Hypothalamus (tissue), 51 donors: ENCODE measurements around the gene AFM.
"Not testable (repeated sequence)": the region's sequence is repeated elsewhere in the genome, so short reads cannot be mapped to it uniquely, and the experiment has no call there.

ENCODE experiments used
- DNase-seq, 51 donors: peaks; one replicate each; lab custom pipeline; 2025; lab: John Stamatoyannopoulos, UW

AFM gene

DNA sequence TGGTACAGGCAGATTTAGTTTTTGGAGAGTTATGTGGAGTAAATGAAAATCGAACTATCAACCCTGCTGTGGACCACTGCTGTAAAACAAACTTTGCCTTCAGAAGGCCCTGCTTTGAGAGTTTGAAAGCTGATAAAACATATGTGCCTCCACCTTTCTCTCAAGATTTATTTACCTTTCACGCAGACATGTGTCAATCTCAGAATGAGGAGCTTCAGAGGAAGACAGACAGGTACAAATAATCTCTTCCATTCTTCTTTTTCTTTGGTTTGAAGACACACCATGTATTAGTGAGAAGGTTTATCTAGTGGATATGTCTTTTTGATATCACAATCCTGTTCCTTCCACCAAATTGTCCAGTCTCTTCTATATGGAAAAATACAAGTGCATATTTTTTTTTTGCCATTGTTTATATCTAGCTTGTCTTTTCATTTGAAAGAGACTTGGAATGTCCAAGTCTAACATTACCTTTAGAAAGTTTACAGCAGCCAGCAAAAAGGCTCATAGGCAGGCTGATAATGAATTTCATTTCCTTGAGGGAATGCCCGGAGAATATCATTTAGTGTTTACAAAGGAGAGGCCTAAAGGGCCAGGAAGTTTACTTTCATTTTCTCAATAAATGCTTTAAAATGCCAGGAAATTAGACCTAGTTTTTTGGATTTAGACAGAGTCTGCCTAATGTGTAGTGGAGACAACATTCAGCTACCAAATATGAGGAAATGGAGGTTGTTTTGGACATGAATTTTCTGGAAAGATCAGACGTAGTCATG lies 18.6 kb downstream of the AFM start:
- no peak for DNase-seq

DNA sequence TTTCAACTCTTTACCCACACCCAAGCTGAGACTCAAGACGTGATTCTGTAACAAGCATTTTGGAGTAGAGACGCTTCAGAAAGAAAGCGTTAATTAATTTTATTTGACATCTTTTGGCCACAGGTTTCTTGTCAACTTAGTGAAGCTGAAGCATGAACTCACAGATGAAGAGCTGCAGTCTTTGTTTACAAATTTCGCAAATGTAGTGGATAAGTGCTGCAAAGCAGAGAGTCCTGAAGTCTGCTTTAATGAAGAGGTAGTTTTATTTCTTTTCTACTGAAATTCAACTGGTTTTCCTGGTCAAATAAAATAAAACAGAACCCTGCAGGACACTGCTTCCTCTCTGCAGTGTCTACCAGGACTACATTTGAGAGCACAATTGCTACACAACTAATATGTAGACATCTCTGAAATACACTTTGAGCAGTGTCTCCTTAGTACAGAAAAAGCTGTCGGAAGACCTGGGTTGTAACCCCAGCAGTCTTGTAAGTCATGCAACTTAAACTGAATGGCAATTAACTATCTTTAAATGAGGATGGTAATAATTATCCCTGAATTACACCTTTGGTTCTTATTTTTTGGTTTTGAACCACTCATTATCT lies 20.2 kb downstream of the AFM start:
- DNase-seq = no peak

DNA sequence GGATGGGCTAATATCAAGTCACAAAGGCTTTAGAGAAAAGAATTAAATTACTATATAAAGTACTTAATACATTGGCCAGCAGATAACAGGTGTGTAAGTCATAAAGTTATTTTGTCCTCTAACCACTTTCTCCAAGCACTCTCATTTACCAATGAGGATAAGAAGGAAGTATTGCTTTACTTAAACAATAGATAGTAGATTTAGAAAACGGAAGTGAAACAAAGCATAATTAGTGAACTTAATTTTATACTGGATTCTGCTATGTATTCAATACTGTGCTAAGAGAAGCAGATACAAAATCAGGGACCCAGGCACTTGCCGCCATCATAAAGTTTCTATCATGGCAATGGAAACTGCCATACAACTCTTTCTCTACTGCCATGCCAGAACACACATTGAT lies 24.0 kb downstream of the AFM start:
- no peak for DNase-seq

DNA sequence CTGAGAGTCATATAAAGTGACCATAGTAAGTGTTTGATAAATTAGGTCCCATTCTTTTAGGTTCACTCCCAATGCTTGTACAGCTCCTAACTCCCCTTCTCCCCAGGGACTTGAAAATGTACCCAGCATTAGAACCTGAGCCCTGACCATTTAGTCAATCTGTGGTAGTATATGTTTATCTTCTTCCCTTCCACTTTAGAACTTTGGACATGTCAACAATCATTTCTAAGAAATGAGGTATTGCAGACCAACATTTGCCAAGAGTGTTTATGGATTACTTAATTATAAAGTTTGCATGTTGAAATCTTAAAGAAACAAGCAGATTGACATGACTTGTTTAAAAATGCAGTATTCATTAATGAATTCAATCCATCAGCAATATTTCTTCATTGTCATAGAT lies 26.0 kb downstream of the AFM start:
- DNase-seq = no peak

DNA sequence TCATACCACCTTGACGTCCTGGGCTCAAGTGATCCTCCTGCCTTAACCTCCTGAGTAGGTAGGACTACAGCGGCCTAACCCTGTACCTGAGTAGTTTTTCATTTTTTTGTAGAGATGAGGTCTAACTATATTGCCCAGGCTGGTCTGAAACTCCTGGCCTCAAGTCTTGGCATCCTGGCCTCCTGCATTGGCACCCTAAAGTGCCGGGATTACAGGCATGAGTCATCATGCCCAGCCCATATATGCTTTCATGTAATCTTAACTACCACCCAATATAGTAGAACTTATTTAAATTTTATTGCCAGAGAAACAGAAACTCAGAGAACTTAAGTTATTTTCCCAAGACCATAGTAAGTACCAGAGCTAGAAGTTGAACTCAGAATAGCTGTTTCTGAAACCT lies 27.1 kb downstream of the AFM start:
- no peak for DNase-seq

DNA sequence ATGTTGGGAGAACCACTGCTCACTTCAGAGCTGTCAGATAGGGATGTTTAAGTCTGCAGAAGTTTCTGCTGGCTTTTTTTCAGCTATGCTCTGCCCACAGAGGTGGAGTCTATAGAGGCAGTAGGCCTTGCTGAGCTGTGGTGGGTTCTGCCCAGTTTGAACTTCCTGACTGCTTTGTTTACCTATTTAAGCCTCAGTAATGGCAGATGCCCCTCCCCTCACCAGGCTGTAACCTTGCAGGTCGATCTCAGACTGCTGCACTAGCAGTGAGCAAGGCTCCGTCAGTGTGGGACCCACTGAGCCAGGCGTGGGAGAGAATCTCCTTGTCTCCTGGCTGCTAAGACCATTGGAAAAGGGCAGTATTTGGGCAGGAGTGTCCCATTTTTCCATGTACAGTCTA lies 36.8 kb downstream of the AFM start:
- no peak for DNase-seq

DNA sequence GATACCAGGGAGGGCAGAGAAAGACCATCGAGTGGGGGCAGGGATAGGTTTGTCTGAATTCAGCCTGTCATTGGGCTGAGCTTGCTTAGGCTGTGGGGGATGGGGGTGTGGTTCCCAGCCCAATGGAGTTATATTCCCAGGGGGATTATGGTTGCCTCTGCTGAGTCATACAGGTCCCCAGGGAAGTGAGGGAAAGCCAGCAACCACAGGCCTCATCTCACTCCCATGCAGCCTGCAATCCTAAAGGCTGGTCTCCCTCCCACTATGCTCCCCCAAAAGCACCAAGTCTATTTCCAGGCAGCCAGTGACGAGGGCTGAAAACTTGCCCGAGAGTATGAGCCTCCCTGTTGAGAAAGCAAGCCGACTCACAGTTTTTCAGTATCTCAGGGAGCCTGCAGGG lies 39.3 kb downstream of the AFM start:
- no peak for DNase-seq

DNA sequence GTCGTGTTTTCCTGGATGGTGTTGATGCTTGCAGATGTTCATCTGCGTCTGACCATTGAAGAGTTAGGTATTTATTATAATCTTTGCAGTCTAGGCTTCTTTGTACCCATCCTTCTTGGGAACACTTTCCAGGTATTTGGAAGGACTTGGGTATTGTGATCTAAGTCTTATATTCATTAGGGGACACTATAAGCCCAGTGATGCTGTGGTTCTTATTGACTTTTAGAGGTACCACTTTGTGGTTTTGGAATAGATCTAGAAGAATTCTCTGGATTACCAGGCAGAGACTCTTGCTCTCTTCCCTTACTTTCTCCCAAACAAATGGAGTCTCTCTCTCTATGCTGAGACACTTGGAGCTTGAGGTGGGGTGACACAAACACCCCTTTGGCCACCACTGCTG lies 41.6 kb downstream of the AFM start:
- no peak for DNase-seq

DNA sequence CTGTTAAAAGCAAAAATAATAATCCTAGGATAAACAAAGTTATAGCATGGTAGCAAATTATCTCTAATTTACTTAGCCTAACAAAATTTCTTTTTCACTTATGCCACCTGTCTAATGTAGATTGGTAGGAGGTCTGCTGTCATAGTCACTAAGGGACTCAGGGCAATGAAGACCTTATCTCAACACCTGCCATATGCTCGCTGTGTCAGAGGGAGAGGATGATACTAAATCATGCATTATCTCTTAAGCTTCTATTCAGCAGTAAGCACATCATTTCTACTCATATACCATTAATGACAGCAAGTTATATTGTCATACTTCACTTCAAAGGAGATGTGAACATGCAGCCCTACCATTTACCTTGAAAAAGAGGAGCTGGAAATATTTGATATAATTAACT lies 44.1 kb downstream of the AFM start:
- DNase-seq = no peak

DNA sequence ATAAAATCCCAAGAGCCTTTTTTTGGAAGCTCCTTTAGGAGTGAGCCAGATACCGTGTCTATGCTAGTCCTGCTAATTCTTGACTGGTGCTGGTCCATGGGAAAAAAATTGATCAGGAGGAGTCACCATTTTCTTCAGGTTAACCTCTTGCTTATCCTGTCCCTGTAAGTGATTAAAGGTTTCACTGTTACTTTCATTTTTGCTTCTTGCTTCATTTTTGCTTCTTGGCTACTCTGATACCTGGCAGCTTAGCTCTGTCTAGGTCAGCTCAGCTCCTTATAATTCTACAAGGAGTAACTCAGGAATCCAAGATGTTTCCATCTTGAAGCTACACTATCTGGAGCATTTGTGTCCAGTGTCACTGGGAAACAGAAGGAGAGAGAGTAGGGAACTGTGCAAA lies 45.7 kb downstream of the AFM start:
- no peak for DNase-seq

DNA sequence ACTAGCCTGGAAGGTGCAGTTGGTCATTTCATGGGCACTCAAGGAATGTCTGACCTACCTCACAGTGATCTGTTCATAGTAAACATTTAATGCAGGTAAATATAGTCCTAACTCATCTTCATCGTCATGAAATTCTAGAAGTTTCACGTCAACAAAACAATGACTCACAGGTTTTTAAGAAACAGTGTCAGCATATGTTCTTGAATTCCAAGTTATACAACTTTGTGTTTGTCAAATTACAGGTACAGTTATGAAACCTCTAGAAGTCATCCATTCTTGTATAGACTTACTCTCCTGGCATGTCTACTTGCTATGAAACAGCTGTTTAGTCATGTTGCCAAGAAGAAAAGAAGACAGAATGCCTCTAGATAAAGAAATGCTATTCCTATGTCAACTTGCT lies 46.6 kb downstream of the AFM start:
- DNase-seq = no peak

DNA sequence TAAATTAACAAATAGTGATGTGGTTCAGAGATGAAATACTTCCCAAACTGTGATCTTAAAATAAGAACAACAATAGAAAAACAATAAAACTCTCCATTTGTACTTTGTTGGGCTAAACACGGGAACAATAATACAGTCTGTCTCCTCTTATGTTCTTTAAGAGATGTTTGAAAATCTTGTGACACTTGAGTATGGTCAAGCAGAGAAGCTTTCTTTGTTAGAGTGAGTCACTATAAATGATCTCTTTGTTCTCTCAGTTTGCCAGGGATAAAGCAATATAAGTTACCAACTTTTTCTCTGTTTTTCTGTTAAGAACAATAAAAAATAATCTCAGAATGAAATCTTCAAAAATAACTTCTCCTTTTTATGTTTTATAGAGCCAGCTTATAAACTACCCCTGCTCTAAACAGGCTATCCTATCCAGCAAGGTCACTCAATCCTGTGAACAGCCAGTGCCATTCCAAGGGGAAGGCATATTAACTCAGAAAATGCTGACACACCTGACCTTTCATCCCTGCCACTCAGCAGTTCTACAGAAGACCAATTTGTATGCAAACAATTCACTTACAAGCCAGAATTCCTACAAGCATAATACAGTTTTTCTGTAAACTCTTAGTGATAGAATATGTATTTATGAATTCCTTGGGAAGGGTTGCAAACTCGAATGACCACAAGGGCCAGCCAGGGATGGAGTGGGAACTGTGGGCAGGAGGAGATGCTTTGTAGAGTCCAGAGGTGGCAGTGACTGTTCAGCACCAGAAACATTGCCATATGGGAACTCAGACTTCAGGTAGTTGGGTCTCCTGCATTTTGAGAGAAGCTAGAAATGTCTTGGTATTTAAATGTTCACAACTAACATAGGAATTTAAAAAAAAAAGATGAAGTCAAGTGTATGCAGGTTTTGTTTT lies 52.2 kb downstream of the AFM start:
- DNase-seq = no peak

DNA sequence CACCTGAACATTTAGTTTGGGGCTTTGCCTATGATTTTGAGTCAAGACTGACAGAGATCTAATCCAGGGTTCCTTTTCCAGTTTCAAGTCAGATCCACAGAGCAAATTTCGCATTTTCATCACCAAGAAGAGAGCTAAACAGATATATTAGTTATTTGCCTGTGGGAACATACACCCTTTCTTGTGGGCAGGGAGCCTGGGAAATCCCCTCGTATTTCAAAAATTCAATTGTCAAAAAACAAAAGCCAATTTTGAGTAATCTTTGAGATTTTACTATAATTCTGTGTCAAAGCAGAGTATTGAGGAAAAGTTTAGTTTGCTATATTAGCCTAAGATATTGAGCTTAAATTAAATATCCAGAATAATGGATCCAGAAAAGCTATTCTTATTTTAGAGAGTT lies 56.6 kb downstream of the AFM start:
- DNase-seq = no peak

DNA sequence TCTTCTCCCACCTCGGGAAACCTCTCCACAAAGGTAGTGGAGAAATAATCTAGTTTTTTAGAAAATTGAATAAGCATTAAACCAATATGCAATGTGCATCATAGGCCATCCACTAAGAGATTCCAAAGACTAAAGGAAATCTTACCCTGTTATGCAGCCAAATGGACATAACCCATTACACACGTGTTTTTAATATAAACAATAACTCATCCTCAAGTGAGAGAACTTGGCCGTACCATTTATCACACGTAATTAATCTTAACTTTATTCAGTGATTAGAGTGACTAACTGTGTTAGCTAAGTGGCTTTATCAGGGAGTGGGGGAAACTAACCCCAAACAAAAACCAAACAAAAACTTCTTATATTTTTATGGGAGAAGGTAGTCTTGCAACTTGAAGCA lies 57.8 kb downstream of the AFM start:
- DNase-seq = no peak

DNA sequence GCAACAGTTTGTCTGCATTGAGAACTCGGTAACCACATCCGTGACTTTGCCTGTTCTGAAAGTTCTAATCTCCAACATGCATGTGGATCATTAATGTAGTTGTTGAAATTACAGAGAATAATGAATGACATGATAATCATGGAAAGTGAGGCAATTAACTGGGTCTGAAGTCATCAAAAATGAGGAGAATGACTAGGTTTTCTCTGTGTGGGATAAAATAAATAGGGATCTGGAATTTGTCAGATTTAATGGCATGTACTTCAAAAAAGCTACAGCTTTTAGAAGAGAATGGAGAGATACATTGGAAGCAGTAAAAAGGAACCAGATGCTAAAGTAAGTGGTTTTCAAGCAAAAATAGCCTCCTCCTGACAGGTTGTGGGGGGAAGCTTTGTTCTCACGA lies 59.3 kb downstream of the AFM start:
- no peak for DNase-seq

DNA sequence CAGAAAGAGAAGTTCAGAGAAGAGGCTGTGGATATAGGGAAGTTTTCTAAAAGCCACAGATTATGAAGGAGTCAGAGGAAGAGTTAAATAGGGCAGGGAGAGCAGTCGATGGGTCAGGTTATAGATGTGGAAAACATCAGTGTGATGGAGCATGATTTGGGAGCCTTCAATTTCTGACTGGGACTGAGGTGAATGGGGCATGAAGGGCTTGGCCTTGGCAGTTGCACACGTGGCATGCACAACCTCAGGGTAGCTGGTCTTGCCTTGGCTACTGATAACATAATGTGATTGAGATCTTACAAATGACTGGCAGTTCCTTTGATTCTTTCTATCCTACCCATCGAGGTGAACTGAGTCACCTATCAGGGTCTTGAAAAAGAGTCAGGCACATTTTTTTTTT lies 59.7 kb downstream of the AFM start:
- DNase-seq = no peak

DNA sequence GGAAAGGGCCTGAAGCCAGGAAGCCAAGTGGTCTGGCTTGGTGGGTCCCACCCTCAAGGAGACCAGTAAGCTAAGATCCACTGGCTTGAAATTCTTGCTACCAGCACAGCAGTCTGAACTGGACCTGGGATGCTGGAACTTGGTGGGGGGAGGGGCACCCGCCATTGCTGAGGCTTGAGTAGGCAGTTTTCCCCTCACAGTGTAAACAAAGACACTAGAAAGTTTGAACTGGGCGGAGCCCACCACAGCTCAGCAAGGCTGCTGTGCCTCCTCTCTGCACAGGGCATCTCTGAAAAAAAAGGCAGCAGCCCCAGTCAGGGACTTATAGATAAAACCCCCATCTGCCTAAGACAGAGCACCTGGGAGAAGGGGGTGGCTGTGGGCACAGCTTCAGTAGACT lies 63.1 kb downstream of the AFM start:
- DNase-seq = no peak

DNA sequence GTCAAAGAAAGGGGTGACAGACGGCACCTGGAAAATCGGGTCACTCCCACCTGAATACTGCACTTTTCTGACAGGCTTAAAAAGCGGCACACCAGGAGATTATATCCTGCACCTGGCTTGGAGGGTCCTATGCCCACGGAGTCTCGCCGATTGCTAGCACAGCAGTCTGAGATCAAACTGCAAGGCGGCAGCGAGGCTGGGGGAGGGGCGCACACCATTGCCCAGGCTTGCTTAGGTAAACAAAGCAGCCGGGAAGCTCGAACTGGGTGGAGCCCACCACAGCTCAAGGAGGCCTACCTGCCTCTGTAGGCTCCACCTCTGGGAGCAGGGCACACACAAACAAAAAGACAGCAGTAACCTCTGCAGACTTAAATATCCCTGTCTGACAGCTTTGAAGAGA lies 69.3 kb downstream of the AFM start:
- not testable (repeated sequence) for DNase-seq
